A204.1 (cell line): ENCODE measurements around the gene TRIM43.
"Not testable (repeated sequence)": the region's sequence is repeated elsewhere in the genome, so short reads cannot be mapped to it uniquely, and the experiment has no call there.

Source experiments
- FAIRE-seq: peaks from 2 replicates; lab custom pipeline; 2012; peaks lifted over from hg19 to GRCh38; lab: Jason Lieb, UNC

TRIM43 gene

DNA sequence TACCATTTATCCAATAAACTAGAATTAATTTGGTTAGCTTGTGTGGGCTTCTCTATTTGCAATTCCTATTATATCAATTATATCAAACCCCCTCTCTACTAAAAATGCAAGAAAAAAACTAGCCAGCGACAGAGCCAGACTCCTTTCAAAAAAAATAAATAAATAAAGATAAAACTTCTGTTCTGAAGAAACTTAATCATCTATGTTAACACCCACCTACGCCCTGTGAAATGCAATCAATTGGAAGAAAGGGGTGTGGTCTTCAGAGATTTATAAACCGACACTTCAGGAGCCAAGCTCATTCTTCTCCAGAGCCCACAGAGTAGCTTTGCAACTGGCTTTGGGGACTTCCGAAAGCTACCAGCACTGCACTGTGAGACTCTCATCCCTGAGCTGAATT is at the start of gene TRIM43:
TRIM43 (plus strand) TSS at position 301 of the 400 bp plus-strand sequence. CDS start 2,023 bp downstream, outside the sequence.
- not testable (repeated sequence) for FAIRE-seq

GRCh38 chr2:95551055-95551568 is 40.7 kb upstream of the TRIM43 start:
- FAIRE-seq, result no peak

- FAIRE-seq, result no peak
Measured at GRCh38 chr2:95552911-95553310, 38.9 kb upstream of the TRIM43 start.

- FAIRE-seq, result no peak
Measured at GRCh38 chr2:95569170-95569569, 22.6 kb upstream of the TRIM43 start.

- no peak for FAIRE-seq
Measured at GRCh38 chr2:95573866-95574265, 17.9 kb upstream of the TRIM43 start.

GRCh38 chr2:95574506-95574905 is 17.3 kb upstream of the TRIM43 start:
- no peak for FAIRE-seq

DNA sequence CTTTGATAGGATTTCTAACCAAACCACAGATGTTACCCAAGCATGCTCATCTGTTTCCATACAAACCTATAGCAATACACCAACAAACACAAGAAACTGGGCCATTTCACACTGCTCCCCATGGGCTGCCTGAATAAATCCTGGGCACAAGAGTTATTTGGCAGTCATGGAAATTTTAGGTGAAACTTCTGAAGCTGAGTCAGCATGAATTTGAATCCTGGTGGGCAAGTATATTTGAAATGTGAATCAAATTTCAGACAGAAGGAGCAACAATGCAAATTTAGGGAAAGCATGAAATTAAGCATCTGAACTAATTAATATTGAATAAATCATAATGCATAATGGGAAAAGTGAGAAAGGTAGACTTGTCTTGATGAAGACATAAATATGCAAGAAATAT is 15.9 kb upstream of the TRIM43 start:
- no peak for FAIRE-seq

GRCh38 chr2:95578539-95578938 is 13.3 kb upstream of the TRIM43 start:
- no peak for FAIRE-seq

DNA sequence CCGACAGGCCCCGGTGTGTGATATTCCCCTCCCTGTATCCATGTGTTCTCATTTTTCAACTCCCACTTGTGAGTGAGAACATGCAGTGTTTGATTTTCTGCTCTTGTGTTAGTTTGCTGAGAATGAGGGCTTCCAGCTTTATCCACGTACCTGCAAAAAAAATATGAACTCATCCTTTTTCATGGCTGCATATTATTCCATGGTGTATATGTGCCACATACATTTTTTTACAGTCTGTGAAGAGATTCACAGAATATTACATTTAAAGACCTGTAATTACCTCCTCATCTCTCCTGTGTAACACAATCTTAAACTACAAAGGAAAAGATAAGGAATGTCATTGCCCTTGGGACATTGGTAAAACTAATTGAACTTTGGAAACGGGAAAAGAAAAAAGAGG is 8.3 kb upstream of the TRIM43 start:
- not testable (repeated sequence) for FAIRE-seq

DNA sequence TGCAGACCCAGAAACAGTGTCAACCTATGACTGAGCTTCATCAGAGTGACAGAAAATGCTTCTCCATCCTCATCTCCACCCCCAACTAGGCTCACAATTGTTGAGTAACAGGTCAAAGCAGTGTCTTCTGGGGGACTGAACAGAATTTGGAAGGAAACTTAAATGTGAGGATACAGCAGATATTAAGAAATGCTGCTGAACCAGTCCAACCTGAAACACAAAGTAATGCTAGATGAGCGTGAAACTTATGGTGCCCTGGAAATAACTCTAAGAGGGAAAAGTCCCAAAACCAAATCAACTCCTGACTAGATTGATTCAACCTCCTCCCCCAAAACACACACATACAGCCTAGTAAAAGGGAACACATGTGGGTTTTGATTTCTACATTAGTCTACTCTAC is 7.5 kb upstream of the TRIM43 start:
- FAIRE-seq, result not testable (repeated sequence)

- FAIRE-seq, result not testable (repeated sequence)
Measured at GRCh38 chr2:95589777-95590536, 1.8 kb upstream of the TRIM43 start.

- not testable (repeated sequence) for FAIRE-seq
Measured at GRCh38 chr2:95592973-95593372, 1.2 kb downstream of the TRIM43 start.

DNA sequence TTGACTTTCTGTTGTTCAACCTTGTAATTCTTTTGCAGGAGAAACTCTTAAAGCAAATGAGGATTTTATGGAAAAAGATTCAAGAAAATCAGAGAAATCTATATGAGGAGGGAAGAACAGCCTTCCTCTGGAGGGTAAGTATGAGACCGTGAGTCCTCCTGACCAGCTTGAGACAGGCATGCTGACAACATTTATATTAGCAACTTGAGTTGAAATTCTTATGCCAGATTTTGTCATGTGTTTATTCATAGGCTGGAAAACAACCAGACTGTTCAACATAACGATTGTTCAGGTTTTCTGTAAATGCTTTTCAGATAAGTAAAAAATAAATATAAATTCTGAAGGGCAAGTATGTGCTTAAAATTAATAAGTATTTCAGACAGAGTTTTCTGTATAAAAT is 3.2 kb downstream of the TRIM43 start:
- FAIRE-seq, result not testable (repeated sequence)

- FAIRE-seq, result not testable (repeated sequence)
Measured at GRCh38 chr2:95601301-95601700, 9.5 kb downstream of the TRIM43 start.

DNA sequence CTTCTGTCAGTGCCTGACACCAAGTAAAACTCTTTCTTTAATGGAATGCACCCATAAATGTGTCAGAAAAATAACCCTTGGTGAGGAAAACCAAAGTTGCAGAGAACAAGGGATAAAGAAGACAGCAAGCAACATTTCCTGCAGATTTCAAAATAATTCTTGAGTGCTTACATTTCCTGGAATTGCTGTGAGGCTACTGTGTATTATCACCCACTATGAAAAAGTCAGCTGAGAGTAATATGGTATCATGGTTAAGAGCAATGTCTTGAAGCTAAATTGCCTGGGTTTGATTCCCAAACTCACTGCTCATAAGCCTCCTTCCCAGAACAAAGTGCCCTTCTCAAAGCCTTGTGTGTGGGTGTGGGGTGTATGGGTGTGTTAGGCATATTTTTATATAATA is 10.3 kb downstream of the TRIM43 start:
- not testable (repeated sequence) for FAIRE-seq

DNA sequence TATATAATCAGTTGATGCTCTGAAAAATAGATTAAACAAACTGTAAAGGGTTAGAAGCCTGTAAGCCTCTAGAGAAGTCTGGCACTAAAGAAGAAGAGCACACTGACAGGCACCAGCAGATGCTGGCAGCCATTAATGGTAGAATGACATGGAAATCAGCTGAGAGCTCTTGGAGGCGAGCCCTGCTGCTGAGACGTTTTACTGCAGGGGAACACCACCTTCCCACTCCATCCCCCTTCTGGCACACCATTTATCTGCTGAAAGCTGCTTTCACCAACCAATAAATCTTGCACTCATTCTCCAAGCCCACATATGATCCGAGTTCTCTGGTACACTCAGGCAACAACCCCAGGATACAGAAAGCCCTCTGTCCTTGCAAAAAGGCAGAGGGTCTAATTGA is 16.6 kb downstream of the TRIM43 start:
- not testable (repeated sequence) for FAIRE-seq

GRCh38 chr2:95609764-95610163 is 18.0 kb downstream of the TRIM43 start:
- not testable (repeated sequence) for FAIRE-seq

DNA sequence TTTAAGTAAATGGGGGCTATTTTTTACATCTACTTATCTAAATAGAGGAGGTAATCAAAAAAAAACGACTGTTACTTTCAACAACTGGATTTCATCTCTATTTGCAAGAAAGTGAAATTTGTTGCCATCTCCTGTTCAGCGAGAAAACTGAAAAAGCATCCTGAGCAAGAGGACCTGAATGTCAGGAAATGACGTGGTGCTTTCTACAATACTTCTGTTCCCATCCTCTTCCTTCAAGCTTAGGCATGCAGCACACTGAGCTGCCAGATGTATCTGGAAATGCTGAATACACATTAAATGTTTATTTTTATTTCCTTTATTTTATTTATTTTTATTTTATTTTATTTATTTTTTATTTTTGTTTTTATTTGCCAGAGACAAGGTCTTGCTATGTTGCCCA is 21.2 kb downstream of the TRIM43 start:
- not testable (repeated sequence) for FAIRE-seq

DNA sequence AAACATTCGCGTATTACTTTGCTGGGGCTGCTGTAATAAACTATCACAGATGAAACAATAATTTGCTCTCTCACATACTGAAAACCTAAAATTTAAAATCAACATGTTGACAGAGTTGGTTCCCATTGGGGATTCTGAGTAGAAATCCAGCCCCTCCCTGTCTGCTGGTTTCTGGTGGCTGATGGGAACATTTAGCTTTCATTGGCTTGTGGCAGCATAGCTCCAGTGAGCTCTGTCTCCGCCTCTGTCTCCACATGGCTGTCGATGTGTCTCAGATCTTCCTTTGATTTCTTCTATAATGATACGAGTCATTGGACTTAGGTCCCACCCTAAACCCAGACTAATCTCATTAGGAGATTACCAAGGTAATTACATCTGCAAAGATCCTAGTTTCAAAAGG is 30.9 kb downstream of the TRIM43 start:
- FAIRE-seq, result not testable (repeated sequence)

DNA sequence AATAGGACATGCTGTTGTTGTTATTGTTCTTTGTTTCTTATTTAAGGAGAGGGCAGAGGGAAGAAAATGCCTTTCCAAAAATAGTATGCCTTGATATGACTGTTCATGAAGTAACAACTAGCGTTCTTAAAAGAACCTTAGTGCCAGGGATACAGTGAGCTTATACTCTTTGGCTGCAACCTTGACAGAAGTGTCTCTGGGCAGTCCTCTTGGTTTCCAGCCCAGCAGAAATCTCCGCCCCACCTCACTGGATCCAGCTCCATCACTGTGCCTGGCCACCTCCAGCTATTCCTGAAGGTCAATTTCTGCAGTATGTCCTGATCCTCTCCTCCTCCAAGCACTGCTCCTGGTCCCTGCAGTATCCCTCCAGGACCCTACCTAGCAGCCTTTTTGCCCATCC is 39.2 kb downstream of the TRIM43 start:
- FAIRE-seq, result not testable (repeated sequence)

DNA sequence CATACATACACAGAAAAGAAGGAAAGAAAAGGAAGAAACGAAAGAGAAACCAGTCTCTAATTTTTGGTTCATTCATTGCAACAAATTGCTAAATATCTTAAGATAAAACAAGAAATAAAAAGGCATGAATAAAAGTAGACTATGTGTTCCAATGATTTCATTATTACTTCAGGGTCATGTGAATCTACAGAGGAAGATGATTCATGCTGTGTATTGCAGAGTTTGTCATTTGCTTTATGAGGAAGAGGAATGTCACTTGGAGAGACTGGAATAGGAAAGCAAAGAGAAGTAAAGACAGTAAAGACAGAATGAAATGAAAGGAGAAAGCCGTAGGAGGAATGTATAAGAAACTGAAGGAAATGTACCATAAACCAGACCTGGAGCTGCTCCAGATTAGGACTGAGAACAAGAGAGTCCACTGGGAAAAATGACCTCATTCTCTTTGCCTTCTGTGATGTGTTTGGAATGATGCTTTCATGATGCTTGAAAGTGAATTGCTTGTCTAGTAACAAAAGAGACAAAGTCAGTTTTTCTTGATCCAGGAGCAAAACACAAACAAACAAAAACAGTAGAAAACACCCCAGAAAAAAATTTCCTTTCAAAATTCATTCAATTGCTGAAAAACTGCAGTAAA is 41.9 kb downstream of the TRIM43 start:
- FAIRE-seq, result not testable (repeated sequence)

DNA sequence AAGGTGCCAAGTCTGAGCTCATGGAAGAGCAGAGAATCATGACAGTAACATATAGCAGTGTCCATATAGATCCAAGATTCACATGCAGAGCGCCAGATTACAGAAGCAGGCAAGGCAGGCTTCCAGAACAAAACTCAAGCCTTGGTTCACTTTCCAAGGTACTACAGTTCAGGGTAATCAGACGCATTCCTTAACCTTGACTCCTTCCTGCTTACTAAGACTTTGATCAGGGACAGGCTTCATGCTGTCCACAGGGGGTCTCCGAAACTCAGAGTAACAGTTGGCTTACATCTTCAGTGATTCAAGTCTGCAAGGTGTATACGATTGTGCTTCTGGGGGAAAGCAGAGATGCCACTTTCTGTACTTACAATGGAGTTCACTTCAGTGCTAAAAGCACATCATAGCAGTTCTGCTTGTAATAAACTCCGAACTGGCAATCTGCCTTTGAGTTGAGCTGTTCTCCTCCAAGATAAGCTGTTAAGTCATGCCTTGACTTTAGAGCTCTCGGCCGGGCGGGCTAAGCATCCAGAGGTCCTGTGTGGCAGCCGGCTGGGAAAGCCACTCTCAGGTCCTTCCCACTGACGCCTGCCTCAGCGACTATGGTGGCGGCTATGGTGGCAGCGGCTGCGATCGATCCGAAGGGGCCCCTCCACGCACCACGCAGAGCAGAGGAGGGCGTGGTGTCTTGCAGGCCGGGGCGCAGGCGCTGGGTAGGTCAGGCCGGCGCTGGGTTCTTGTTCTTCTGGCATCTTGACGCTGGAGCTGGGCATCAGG is 48.9 kb downstream of the TRIM43 start:
- not testable (repeated sequence) for FAIRE-seq

DNA sequence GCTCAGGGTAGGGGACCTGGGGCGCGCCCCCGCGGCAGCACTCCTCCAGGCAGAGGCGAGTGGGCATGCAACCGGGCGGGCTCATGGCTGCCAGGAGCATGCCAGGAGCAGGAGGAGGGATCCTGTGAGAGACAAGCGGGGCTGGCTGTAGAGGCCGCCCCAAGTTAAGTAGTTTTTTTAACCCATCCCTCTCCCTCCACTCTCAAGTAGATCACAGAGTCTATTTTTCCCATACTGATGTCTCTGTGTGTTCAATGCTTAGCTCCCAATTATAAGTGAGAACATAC is 49.4 kb downstream of the TRIM43 start:
- not testable (repeated sequence) for FAIRE-seq
